Left ventricle myocardium inferior (tissue), 1 donor: ENCODE measurements around the gene GNG7. TPM values are rescaled to one million over a fixed set of nuclear protein-coding genes. Genes with fewer than 3 reads are reported as not detected.
"Not testable (repeated sequence)": the region's sequence is repeated elsewhere in the genome, so short reads cannot be mapped to it uniquely, and the experiment has no call there.

Experiments used
- DNase-seq: peaks from one replicate; pipeline ENCODE4 v3.0.0-alpha.2; 2020
- H3K27ac ChIP-seq: fragments of 200-600 bp; replicated peaks from 2 replicates; pipeline ENCODE4 v1.8.0; 2021
- H3K27me3 ChIP-seq: fragments of 200-600 bp; 2 replicates; pipeline ENCODE4 v1.8.0; 2021; ENCODE audit warnings: low read depth
- H3K36me3 ChIP-seq: fragments of 200-600 bp; 2 replicates; pipeline ENCODE4 v1.8.0; 2021
- H3K4me1 ChIP-seq: fragments of 200-600 bp; 2 replicates; pipeline ENCODE4 v1.8.0; 2021
- H3K4me3 ChIP-seq: fragments of 200-600 bp; 2 replicates; pipeline ENCODE4 v1.8.0; 2021; ENCODE audit warnings: mild to moderate bottlenecking, moderate library complexity
- H3K9me3 ChIP-seq: fragments of 200-600 bp; replicated peaks from 2 replicates; pipeline ENCODE4 v1.8.0; 2021
- CTCF ChIP-seq: fragments of 200-600 bp; IDR thresholded peaks from 2 replicates; pipeline ENCODE4 v1.8.0; 2021; ENCODE audit warnings: antibody characterized with exemption, mild to moderate bottlenecking, borderline replicate concordance
- intact Hi-C: fragments of 100-400 bp; cut with micrococcal nuclease; formaldehyde crosslinking; loops from one replicate; pipeline ENCODE4 v1.11.0; 2022
- total RNA-seq: library from RNA; stranded (reverse); fragmentation: NEBNext Ultra II Directional; extraction: Animal tissue kit (Norgen Biotek cat#: 25700); gene quantifications from one replicate; pipeline ENCODE4 v1.2.1, GENCODE V29; 2021
- donor health status: DM: no; HTN: yes; CAD: no; lungs with severe emphysema.

GNG7 gene
- total RNA-seq, 1 donor from 2014 or later, result 46.6 TPM

GRCh38 chr19:2675892-2676291 is 26.6 kb downstream of the GNG7 start:
- Histone ChIP-seq H3K27ac (peak overlapping the region; percentile 90), H3K36me3 (no peaks in the 10 kb centered on the region), H3K9me3 (no peaks in the 10 kb centered on the region), H3K4me1 (peaks cover 36% of the 10 kb centered on the region), H3K4me3 (peak overlapping the region; percentile 54), H3K27me3 (no peaks in the 10 kb centered on the region)
- TF ChIP-seq CTCF, result no peak
- DNase-seq, result peak; percentile 38
- intact Hi-C loops, result no loop called here

DNA sequence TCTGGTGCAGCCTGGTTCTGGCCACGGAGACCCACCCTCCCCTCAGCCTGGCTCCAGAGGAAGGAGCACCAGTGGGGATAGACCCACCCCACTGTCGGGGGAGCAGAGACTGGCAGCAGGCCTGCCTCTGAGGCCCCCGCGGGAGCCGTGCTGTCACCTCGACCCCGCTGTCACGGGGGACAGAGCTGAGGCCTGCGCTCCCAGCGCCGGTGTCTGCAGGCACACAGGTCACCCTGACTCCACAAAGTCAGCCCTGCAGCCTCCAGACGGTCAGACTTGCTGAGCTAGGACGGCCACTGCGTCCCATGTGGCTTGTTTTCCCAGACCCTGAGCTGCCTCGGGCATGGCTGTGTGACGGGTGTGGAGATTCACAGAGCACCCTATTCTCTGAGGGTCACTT is 32.3 kb downstream of the GNG7 start:
- intact Hi-C loops, result no loop called here
- TF ChIP-seq CTCF, result no peak

GRCh38 chr19:2668175-2668763 is 34.2 kb downstream of the GNG7 start:
- H3K27me3 ChIP-seq, result no peaks in the 10 kb centered on the region
- TF ChIP-seq CTCF, result no peak
- no peak overlapping the region for H3K4me3 ChIP-seq
- no peak for DNase-seq
- H3K9me3 ChIP-seq, result no peaks in the 10 kb centered on the region
- H3K4me1 ChIP-seq, result peaks cover 34% of the 10 kb centered on the region
- intact Hi-C loops, result no loop called here
- H3K27ac ChIP-seq, result no peak overlapping the region
- no peaks in the 10 kb centered on the region for H3K36me3 ChIP-seq

More for the DNA sequence above, 32.3 kb downstream of the GNG7 start:
- Histone ChIP-seq H3K9me3 (no peaks in the 10 kb centered on the region), H3K4me1 (peaks cover 39% of the 10 kb centered on the region), H3K4me3 (no peak overlapping the region), H3K27ac (peak overlapping the region; percentile 69), H3K27me3 (no peaks in the 10 kb centered on the region), H3K36me3 (no peaks in the 10 kb centered on the region)
- no peak for DNase-seq

DNA sequence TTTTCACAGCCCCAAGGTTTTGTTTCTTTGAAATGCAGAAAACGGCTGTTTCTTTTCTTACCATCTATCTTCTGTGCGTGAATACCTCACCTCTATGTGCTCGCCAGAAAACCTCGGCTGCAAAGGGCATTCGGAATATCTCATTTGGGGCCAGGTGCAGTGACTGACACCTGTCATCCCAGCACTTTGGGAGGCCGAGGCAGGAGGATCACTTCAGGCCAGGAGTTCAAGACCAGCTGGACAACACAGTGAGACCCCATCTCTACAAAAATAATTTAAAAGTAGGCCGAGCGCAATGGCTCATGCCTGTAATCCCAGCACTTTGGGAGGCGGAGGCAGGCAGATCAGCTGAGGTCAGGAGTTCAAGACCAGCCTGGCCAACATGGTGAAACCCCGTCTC is 35.1 kb downstream of the GNG7 start:
- H3K27me3 ChIP-seq, DNase-seq, H3K4me3 ChIP-seq, H3K9me3 ChIP-seq, H3K27ac ChIP-seq, H3K36me3 ChIP-seq, intact Hi-C loops: not testable (repeated sequence)
- peaks cover 34% of the 10 kb centered on the region for H3K4me1 ChIP-seq

DNA sequence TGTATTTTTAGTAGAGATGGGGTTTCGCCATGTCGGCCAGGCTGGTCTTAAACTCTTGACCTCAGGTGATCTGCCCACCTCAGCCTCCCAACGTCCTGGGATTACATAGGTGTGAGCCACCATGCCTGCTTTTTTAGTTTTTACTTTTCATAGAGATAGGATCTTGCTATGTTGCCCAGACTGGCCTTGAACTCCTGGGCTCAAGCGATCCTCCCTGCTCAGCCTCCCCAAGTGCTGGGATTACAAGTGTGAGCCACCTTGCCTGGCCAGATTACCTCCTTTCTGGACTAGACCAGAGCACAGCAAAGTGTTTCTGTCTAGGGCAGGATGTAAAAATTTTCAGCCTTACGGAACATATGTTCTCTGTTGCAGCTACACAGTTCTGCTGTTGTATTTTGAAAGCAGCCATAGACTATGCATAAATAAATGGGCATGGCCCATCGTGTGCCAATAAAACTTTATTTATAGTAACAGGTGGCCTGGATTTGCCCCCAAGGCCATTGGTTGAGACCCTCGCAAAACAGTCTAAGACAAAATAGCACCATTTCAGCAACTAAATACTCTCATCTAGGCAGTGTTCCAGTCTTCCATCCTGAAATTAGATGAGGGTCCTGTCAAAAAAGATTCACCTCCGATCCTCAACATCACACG is 36.0 kb downstream of the GNG7 start:
- no peak for TF ChIP-seq CTCF
- DNase-seq, result no peak
- Histone ChIP-seq H3K4me1 (peaks cover 32% of the 10 kb centered on the region), H3K27me3 (no peaks in the 10 kb centered on the region), H3K36me3 (no peaks in the 10 kb centered on the region), H3K27ac (peak overlapping the region; percentile 94), H3K4me3 (no peak overlapping the region), H3K9me3 (peaks cover 10% of the 10 kb centered on the region)
- intact Hi-C loops, result no loop called here

- no peaks in the 10 kb centered on the region for H3K27me3 ChIP-seq
- no peaks in the 10 kb centered on the region for H3K36me3 ChIP-seq
- H3K9me3 ChIP-seq, result peaks cover 12% of the 10 kb centered on the region
- peak overlapping the region; percentile 20 for H3K4me3 ChIP-seq
- DNase-seq, result peak; percentile 46
- H3K27ac ChIP-seq, result peak overlapping the region; percentile 94
- H3K4me1 ChIP-seq, result peaks cover 18% of the 10 kb centered on the region
- no peak for TF ChIP-seq CTCF
- intact Hi-C loops, result no loop called here
These were observed 37.4 kb downstream of the GNG7 start for GRCh38 chr19:2665103-2665502.
